HL-60 (cell line): ENCODE results near the gene ASTN2.

Source experiments
- CTCF ChIP-seq: IDR thresholded peaks from one replicate; pipeline ENCODE4 v1.5.1; 2011; ENCODE audit warnings: low read length, control low read depth, inconsistent platforms; ENCODE audit not compliant: insufficient read depth
- GABPA ChIP-seq: IDR thresholded peaks from 2 replicates; pipeline ENCODE4 v1.6.1; 2012; ENCODE audit warnings: low read depth

DNA sequence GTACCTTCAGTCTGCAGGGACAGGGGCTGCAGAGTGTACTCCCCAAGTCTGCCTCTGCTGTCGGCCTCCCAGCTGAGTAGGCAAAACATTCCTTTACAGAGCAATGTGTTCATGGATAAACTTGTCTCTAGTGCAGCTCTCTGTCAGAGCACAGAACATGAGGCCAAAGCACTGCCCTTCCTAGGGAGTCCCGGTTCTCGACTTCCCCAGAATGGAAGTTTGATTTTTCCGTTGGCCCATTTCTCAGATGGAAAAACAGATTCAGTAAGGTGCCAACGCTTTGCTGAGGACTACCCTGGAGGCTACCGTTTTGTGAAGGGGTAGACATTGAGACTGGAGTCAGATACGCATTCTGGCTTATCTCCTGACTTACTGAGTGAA is 728.2 kb downstream of the ASTN2 start:
- TF ChIP-seq CTCF (no peak), GABPA (no peak)
